Measurements from ENCODE around the gene PCDH9.
A peak's percentile ranks its signal among the peaks of the same experiment; 100 is the strongest.

Gene PCDH9

GRCh38 chr13:67224148-67224846 is 5.8 kb downstream of the PCDH9 start:
- DNase-seq, result peak; percentile 32

- no peak for DNase-seq
Measured at GRCh38 chr13:67223742-67224141, 6.4 kb downstream of the PCDH9 start.

- no peak for DNase-seq
Measured at GRCh38 chr13:67223024-67223423, 7.1 kb downstream of the PCDH9 start.

GRCh38 chr13:67221630-67222226 is 8.4 kb downstream of the PCDH9 start:
- no peak for DNase-seq

- DNase-seq, result no peak
Measured at GRCh38 chr13:67219113-67219512, 11.0 kb downstream of the PCDH9 start.

GRCh38 chr13:67217880-67218279 is 12.3 kb downstream of the PCDH9 start:
- DNase-seq, result no peak

GRCh38 chr13:67216864-67217263 is 13.3 kb downstream of the PCDH9 start:
- DNase-seq, result no peak

- DNase-seq, result no peak
Measured at GRCh38 chr13:67210208-67210607, 19.9 kb downstream of the PCDH9 start.

- DNase-seq, result no peak
Measured at GRCh38 chr13:67208552-67208951, 21.6 kb downstream of the PCDH9 start.

GRCh38 chr13:67204764-67205163 is 25.4 kb downstream of the PCDH9 start:
- no peak for DNase-seq

- no peak for DNase-seq
Measured at GRCh38 chr13:67200605-67201004, 29.5 kb downstream of the PCDH9 start.

- DNase-seq, result no peak
Measured at GRCh38 chr13:67200183-67200582, 30.0 kb downstream of the PCDH9 start.

GRCh38 chr13:67197704-67198103 is 32.4 kb downstream of the PCDH9 start:
- DNase-seq, result no peak

GRCh38 chr13:67193979-67194378 is 36.2 kb downstream of the PCDH9 start:
- no peak for DNase-seq

- DNase-seq, result no peak
Measured at GRCh38 chr13:67192751-67193150, 37.4 kb downstream of the PCDH9 start.

- no peak for DNase-seq
Measured at GRCh38 chr13:67186995-67187569, 43.1 kb downstream of the PCDH9 start.

- no peak for DNase-seq
Measured at GRCh38 chr13:67184247-67184646, 45.9 kb downstream of the PCDH9 start.

- DNase-seq, result no peak
Measured at GRCh38 chr13:67183151-67183550, 47.0 kb downstream of the PCDH9 start.

- DNase-seq, result no peak
Measured at GRCh38 chr13:67175836-67176459, 54.2 kb downstream of the PCDH9 start.

GRCh38 chr13:67168384-67168783 is 61.8 kb downstream of the PCDH9 start:
- DNase-seq, result no peak

GRCh38 chr13:67167420-67167819 is 62.7 kb downstream of the PCDH9 start:
- no peak for DNase-seq

- no peak for DNase-seq
Measured at GRCh38 chr13:67161176-67161575, 69.0 kb downstream of the PCDH9 start.

- DNase-seq, result no peak
Measured at GRCh38 chr13:67158903-67159302, 71.2 kb downstream of the PCDH9 start.

- DNase-seq, result no peak
Measured at GRCh38 chr13:67156723-67157060, 73.4 kb downstream of the PCDH9 start.
